GM12801 (cell line): ENCODE results near the gene PRMT5.

Experiments
- CTCF ChIP-seq: IDR thresholded peaks from one replicate; pipeline ENCODE4 v1.5.1; 2011; ENCODE audit warnings: control low read depth; ENCODE audit not compliant: insufficient read length; ENCODE audit errors: extremely low read depth

Gene PRMT5

GRCh38 chr14:22878271-22879246 lies 50.6 kb downstream of the PRMT5 start:
- no peak for TF ChIP-seq CTCF

- no peak for TF ChIP-seq CTCF
Measured at GRCh38 chr14:22877000-22877501, 52.1 kb downstream of the PRMT5 start.

GRCh38 chr14:22875748-22876319 lies 53.3 kb downstream of the PRMT5 start:
- TF ChIP-seq CTCF: no peak

GRCh38 chr14:22875003-22875747 lies 54.0 kb downstream of the PRMT5 start:
- no peak for TF ChIP-seq CTCF

DNA sequence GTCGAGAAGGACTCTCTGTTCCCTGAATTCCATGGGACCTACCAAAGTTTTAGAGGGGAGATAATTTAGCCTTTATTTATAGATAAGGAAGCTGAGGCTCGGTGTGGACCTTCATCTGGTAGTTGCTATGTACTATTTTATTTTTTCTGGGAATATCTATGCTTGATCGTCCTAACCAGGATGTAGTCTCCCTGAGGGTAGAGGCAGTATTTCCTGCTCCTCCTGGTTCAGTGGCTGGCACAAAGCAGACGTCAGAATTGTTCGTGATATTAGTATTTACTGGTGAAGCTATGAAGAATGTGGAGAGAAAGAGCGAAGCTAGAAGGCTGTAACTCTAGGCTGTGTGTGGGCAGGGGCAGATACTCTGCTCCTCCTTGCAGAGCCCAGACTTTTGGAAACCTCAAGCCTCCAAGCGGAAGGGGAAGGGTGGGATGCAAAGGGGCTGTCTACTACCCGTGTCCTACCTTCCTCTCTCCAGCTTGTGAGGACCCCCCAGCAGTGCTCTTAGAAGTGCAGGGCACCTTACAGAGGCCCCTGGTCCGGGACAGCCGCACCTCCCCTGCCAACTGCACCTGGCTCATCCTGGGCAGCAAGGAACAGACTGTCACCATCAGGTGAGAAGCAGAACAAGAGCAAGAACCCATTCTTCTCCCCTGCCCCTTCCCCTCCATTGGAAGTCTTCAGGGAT lies 56.2 kb downstream of the PRMT5 start:
- no peak for TF ChIP-seq CTCF

DNA sequence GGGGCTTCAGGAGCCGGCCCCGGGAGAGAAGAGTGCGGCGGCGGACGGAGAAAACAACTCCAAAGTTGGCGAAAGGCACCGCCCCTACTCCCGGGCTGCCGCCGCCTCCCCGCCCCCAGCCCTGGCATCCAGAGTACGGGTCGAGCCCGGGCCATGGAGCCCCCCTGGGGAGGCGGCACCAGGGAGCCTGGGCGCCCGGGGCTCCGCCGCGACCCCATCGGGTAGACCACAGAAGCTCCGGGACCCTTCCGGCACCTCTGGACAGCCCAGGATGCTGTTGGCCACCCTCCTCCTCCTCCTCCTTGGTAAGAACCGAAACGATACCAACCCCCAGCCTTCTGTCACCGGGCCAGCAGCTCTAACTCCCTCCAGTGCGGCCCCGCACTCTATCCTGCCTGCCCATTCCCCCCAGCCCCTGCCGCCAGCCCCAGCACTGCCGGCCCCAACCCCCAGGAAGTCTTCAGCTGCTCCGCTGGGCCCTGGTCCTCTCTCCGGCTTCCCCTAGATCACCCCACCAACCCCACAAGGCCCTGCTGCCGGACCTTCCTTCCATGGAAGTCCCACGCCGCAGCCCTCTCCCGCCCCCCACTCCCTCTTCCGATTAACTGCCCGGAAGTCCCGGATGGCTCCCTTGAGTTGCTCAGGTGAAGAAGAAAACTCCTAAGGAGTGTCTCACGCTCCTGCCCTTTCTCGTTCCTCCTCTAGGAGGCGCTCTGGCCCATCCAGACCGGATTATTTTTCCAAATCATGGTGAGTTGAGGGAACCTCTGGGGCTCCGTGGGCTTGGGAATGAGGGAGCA lies 56.9 kb downstream of the PRMT5 start:
- peak; percentile 65 for TF ChIP-seq CTCF
